NCI-H526 treated with DMSO at 0.1 percent for 48 hours (cell line): ENCODE data around the gene DDX41.
"Not testable (repeated sequence)": the region's sequence is repeated elsewhere in the genome, so short reads cannot be mapped to it uniquely, and the experiment has no call there.

Source experiments
- DNase-seq: peaks from one replicate; lab custom pipeline; 2025; lab: John Stamatoyannopoulos, UW

The DDX41 gene

GRCh38 chr5:177498013-177498787 is 18.6 kb downstream of the DDX41 start:
- no peak for DNase-seq

GRCh38 chr5:177497292-177498012 is 19.3 kb downstream of the DDX41 start, which contains the start of gene PDLIM7:
Gene PDLIM7, minus strand, starts transcription at chr5:177497604. Its CDS starts 1,092 bp downstream, at chr5:177496512.
- DNase-seq = peak; percentile 87

- peak; percentile 29 for DNase-seq
Measured at GRCh38 chr5:177496727-177497291, 20.0 kb downstream of the DDX41 start.

- no peak for DNase-seq
Measured at GRCh38 chr5:177496070-177496726, 20.6 kb downstream of the DDX41 start.

DNA sequence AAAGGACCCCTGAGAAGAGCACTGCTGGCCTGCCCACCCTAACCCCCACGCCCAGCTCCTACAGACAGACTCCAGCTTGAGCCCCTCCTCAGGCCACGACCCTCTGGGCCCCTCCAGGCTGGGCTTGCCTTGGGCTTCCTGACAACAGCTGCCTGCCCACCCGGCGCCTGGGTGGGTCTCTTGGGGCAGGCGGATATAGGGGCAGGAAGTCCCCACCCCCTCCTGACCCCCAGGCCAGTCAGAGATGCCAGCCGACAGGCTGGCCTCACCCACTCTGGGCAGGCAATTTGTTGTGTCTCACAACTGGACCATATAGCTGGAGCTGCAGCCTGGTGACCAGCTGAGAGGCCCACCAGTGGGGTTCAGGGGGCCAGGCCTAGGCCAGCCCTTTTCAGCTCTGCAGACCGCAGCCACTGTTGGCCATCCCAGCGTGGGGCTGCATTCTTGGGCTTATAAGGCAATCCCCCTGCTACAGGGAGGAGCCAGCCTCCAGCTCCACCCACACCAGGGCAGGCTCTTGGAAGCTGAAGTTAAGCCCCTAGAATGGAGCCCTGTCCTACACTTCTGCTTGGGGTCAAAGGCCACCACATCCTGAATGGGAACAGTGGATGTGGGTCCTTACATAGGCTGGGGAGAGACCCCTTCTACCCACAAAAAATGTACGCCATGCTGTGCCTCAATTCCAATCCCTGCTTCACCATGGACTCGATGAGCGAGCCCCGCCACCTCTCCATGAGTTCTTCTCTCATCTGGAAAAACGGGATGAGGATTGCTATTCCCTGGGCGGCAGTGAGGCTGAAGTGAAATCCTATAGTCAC is 21.3 kb downstream of the DDX41 start:
- DNase-seq = no peak

DNA sequence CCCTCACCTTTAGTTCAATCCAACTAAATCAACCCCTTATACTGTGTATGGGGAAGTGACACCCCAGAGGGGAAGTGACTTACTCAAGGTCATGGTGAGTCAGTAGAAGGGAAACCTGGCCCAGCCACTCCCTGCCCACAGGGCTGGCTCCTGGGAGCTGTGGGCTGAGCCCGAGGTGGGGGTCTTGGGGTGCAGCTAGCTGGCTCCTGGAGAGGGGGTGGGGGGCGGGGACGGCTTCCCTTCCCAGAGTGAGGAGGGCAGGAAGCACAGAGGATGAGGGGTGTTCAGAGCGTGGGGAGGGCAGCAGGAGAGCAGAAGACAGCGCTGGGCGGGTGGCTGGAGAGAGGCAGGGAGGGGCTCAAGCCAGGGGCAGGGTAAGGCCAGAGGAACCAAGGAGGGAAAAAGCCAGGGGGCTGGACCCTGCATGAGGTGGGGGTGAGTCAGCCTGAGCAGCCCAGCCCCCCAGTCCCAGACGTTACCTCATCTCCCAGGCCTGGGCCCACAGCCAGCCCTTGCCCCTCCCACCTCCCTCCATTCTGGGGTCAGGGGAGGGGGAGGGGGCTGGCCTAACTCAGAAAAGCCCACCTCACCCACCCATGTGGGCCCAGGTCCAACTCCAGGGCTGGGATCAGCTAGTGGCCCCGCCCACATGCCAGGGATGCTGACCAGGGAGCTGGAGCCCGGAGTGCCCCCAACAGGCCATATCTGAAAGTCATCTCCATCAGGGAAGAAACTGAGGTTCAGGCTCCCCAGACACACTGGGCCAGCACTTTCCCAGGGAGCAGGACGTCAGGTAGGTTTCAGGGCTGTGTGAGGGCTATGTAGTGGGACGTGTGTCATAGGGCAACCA is 22.2 kb downstream of the DDX41 start:
- DNase-seq = no peak

DNA sequence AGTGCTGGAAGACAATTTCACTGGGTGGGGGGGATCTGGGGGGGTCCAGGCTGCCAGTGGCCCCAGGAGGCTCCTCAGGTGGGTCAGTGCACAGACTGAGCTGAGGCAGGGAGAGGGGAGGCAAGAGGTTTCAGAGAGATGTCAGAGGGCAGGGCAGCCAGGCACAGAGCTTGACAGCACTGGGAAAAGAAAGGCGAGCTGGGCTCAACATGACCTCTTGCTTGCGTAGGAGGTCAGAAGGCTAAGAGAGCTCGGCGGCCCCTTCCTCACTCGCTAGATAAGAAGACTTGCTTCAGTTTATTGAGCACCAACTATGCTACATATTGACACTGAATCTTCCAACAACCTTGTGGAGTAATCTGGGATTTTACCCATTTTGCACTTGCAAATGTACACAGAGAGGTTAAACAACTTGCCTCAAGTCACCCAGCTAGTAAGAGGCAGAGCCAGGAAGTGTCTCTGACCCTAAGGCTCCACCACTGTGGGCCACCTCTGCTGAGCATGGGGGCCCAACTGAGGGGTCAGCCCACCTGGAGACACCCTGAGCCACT is 22.9 kb downstream of the DDX41 start:
- no peak for DNase-seq

DNA sequence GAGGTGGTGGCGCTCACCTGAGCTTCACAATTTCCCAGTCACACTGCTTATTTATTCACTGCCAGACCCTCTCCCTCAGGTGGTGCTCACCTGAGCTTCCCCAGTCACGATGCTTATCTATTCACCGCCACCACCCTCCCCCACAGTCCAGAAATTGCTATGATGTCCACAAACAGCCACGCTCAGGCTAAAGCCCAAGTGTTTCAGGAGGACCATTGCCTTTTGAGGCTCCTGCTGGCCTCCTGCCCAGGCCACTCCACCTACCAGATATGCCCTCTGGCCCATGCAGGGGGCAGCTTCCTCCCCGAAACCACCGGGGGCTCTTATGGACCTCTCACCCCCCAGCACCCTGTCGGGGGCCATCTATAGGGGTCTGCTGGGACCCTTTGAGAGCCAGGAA is 23.9 kb downstream of the DDX41 start:
- DNase-seq = no peak

DNA sequence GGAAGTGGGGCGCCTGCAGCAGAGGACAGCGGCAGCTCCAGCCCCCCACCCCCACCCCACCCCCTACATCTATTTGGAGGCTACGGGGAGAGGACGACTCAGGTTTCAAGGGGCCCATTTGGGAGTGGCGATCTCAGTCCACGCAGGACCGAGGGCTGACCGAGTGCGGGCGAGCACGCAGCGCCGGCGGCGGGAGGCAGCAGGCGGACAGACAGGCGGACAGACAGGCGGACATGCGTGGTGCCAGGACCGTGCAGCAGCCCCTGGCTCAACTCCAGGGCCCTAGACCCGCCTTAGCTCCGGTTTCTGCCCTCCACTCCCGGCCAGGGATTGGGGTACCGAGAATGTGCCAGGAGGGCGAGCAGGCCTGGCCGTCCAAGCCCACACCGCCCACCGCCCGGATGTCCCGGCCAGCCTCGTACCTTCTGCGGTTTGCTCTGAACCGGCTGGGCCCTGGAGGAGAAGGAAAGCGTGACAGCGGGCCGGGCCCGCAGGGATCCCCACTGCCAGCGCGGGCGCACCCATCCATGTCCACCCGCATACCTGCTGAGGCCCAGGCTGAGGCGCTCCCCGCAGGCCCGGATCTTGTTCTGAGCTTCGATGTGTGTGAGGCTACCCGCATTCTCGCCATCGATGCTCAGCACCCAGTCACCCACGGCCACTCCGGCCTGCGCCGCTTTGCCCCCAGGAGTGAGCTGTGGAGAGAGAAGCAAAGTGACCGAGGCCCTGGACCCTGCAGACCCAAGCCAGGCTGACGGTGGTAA is 24.6 kb downstream of the DDX41 start:
- no peak for DNase-seq

- no peak for DNase-seq
Measured at GRCh38 chr5:177491429-177491945, 25.3 kb downstream of the DDX41 start.

- no peak for DNase-seq
Measured at GRCh38 chr5:177490992-177491391, 25.8 kb downstream of the DDX41 start.

DNA sequence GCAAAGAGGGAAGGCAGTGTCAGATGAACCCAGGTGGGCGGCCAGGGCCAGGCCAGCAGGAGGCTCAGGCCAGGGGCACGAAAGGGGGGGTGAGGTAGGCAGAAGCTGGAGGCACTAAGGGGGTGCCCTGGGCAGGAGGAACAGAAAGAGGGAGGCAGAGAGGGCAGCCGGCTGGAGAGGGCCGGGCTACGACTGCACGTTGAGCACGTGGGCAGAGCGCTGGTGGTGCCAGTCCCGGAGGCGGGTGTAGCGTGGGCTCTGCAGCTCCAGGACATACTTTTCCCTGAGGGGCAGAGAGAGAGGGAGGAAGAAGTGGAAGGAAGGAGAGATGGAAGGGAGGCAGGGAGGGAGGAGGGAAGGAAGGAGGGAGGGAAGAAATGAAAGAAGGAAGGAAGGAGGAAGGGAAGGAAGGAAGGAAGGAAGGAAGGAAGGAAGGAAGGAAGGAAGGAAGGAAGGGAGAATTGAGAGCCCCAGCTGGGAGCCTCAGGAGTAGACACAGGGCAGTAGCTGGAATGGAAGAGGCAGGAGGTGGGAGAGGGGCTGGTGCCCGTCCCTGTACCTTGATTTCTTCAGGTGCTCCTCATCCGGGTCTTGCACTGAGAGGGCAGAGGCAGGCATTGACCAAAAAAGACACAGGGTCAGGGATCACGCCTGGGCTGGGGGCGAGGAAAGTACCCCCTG is 26.3 kb downstream of the DDX41 start:
- no peak for DNase-seq

- no peak for DNase-seq
Measured at GRCh38 chr5:177489119-177489716, 27.5 kb downstream of the DDX41 start.

DNA sequence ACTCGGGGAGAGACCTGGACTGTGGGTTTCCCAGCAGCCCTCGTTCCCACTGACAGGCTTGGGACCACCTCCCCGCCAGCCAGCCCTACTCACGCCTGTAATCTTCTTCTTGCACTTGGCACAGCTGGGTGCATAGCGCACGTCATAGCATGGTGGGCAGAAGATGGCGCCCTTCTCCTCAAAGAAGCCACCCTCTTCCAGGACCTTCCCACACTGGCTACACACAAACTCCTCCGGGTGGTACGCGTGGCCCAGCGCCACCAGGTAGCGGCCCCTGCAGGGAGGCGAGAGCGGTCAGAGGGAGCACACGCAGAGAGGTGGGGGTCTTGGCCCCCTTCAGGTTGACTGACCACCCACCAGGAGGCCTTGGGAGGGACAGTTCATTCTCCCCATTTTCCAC is 28.8 kb downstream of the DDX41 start:
- no peak for DNase-seq

DNA sequence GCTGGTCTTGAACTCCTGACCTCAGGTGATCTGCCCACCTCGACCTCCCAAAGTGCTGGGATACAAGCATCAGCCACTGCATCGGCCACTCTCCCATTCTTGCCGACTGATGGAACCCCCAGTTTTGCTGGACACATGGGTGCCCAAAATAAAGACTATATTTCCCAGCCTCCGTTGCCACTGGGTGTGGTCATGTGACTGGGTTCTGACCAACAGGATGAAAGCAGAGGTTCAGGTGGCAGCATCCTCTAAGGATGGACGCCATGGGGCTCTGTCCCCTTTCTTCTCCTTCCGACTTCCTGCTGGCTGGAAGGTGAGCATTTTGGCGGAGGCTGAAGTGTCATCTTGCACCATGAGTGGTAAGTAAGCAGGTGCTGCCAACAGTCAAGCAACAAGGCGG is 29.6 kb downstream of the DDX41 start:
- no peak for DNase-seq

DNA sequence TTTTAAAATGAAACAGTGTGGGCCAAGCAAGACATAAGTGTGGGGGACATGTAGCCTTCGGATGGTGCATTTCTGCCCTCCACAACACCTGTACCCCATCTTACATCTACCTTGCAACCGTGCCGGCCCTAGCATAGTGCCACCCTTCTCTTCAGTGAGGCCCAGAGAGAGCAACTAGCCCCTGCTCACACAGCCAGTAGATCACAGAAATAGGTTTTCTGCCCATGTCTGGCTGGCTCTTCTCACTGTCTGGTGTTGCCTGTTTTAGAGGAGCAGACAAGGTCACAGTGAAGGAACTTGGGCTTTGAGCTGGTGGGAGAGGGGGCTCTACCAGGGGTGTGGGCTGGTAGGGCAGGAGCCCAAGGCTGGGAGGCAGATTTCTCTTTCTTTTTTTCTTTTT is 30.5 kb downstream of the DDX41 start:
- no peak for DNase-seq

GRCh38 chr5:177485753-177486152 is 31.0 kb downstream of the DDX41 start:
- DNase-seq = not testable (repeated sequence)

- DNase-seq = no peak
Measured at GRCh38 chr5:177484902-177485549, 31.7 kb downstream of the DDX41 start.
